ENCODE data around the gene CCDC200. TPM values are rescaled to one million over a fixed set of nuclear protein-coding genes. Genes with fewer than 3 reads are reported as not detected.
A peak's percentile ranks its signal among the peaks of the same experiment; 100 is the strongest.
"Not testable (repeated sequence)": the region's sequence is repeated elsewhere in the genome, so short reads cannot be mapped to it uniquely, and the experiment has no call there.

Gene CCDC200
- total and polyA plus RNA-seq, 2 donors (not counting 1 experiment from before 2014, with no cell fraction given): not detected

DNA sequence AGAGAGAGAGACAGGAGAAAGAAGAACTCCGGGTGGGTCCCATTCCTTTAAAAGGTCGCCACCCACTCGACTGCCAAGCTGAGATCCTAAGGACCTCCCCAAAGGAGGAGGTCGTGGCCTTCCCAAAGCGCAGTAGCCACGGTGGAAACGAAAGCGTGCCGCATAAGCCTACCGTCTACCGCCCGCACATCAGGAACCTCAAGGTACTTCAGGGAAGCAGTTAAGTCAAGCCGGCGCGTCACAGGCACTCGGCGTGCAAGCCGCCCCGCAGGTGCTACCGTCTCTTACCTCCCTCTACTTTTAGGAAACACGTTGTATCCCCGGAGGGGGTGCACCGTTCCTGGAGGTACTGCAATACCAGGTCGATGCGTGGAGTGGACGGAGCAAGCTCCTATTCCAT, 11.2 kb upstream of the CCDC200 start:
- H3K27me3 ChIP-seq (ENCODE audit: control insufficient read depth, insufficient read depth, low read length); H3K79me2 ChIP-seq (ENCODE audit: control insufficient read depth, insufficient read depth, low read length); H4K20me1 ChIP-seq (ENCODE audit: control insufficient read depth, extremely low read depth, insufficient read depth, low read length); H3K4me3 ChIP-seq (replicated peaks in 1 of 4; ENCODE audit: control extremely low read depth in 1 of 4, insufficient read depth in 1 of 4, low read depth in 3 of 4, low read length in 4 of 4); H2AFZ ChIP-seq (ENCODE audit: low read length); H3K36me3 ChIP-seq (ENCODE audit: control insufficient read depth, insufficient read depth, low read length); H3K4me2 ChIP-seq (ENCODE audit: extremely low read depth, insufficient read depth, low read length); DNase-seq (ENCODE audit: low read depth in 2 of 2); H3K4me1 ChIP-seq (ENCODE audit: control insufficient read depth, extremely low read depth, insufficient read depth, low read length); H3K9me3 ChIP-seq (ENCODE audit: control insufficient read depth, insufficient read depth, low read depth, low read length); H3K9ac ChIP-seq (ENCODE audit: insufficient read depth, low read length); H3K27ac ChIP-seq (ENCODE audit: insufficient read depth, low read length): not testable (repeated sequence)

DNA sequence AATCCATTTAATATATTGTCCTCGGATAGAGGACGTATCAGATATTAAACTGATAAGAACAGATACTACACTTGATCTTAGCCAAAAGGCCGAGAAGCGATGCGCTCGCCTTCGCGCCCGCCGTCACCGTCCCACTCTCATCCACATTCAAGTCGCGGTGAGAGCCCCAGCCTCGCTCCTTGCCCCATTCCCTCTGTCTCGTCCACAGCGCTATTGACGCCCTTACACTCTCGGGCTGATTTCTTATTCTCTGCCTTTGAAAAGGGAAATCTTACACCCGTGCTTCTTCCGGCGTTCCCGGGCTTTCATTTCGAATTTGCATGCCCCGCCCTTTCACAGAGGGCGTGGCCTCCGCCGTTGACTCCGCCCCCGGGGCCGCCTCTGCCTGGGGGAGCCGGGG, 5.5 kb upstream of the CCDC200 start, which contains the start of gene RNU2-1:
Gene RNU2-1 (minus strand): TSS at position 101 of the 400 bp plus-strand sequence.
- not testable (repeated sequence) for H3K4me1 ChIP-seq (ENCODE audit: control insufficient read depth, extremely low read depth, insufficient read depth, low read length); H3K9ac ChIP-seq (ENCODE audit: insufficient read depth, low read length); H3K4me3 ChIP-seq (replicated peaks in 1 of 4; ENCODE audit: control extremely low read depth in 1 of 4, insufficient read depth in 1 of 4, low read depth in 3 of 4, low read length in 4 of 4); H4K20me1 ChIP-seq (ENCODE audit: control insufficient read depth, extremely low read depth, insufficient read depth, low read length); H3K79me2 ChIP-seq (ENCODE audit: control insufficient read depth, insufficient read depth, low read length); DNase-seq (ENCODE audit: low read depth in 2 of 2); H3K36me3 ChIP-seq (ENCODE audit: control insufficient read depth, insufficient read depth, low read length); H3K9me3 ChIP-seq (ENCODE audit: control insufficient read depth, insufficient read depth, low read depth, low read length); H2AFZ ChIP-seq (ENCODE audit: low read length); H3K4me2 ChIP-seq (ENCODE audit: extremely low read depth, insufficient read depth, low read length); H3K27ac ChIP-seq (ENCODE audit: insufficient read depth, low read length); H3K27me3 ChIP-seq (ENCODE audit: control insufficient read depth, insufficient read depth, low read length)

DNA sequence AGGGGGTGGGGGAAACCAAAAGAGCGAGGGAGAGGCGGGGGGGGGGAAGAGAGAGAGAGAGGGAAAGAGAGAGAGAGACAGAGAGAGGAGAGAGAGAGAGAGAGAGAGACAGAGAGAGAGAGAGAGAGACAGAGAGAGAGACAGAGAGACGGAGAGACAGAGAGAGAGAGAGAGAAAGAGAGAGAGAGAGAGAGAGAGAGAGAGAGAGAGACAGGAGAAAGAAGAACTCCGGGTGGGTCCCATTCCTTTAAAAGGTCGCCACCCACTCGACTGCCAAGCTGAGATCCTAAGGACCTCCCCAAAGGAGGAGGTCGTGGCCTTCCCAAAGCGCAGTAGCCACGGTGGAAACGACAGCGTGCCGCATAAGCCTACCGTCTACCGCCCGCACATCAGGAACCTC, 4.8 kb upstream of the CCDC200 start:
- not testable (repeated sequence) for H3K9me3 ChIP-seq (ENCODE audit: control insufficient read depth, insufficient read depth, low read depth, low read length); H3K27ac ChIP-seq (ENCODE audit: insufficient read depth, low read length); H2AFZ ChIP-seq (ENCODE audit: low read length); H3K79me2 ChIP-seq (ENCODE audit: control insufficient read depth, insufficient read depth, low read length); H3K9ac ChIP-seq (ENCODE audit: insufficient read depth, low read length); DNase-seq (ENCODE audit: low read depth in 2 of 2); H3K27me3 ChIP-seq (ENCODE audit: control insufficient read depth, insufficient read depth, low read length); H3K4me3 ChIP-seq (replicated peaks in 1 of 4; ENCODE audit: control extremely low read depth in 1 of 4, insufficient read depth in 1 of 4, low read depth in 3 of 4, low read length in 4 of 4); H3K4me2 ChIP-seq (ENCODE audit: extremely low read depth, insufficient read depth, low read length); H3K4me1 ChIP-seq (ENCODE audit: control insufficient read depth, extremely low read depth, insufficient read depth, low read length); H3K36me3 ChIP-seq (ENCODE audit: control insufficient read depth, insufficient read depth, low read length); H4K20me1 ChIP-seq (ENCODE audit: control insufficient read depth, extremely low read depth, insufficient read depth, low read length)

DNA sequence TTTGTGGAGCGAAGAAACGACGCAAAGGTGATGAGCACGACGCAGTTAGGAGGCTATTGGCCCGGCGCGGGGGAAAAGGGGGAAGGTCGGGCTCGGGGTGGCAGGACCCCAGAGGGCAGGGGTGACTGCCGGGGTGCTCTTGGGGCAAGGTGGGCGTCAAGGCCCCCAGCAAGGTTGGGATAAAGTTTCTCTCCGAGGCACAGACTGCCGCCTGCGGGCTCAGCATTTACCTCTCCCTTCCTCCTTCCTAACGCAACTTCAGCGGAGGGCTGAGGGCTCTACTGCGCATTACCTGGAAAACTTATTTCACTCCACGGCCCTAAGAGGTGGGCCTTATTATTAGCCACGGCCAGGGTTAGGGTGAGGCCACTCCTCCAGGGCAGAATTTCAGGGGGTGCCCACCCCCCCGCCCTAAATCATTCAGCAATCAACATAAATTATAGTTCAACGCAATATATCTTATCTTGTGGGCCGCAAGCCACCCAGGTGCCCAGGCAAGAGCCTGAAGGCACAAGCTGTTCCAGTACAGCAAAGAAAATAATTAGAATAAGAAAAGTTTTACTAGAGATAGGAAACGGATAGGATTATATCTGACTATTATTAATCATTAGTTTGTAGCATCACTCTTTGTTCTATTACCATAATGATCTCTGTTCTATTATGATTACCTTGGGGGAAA, 3.7 kb upstream of the CCDC200 start:
- peak overlapping the region; percentile 75 for H3K4me2 ChIP-seq (ENCODE audit: extremely low read depth, insufficient read depth, low read length)
- not testable (repeated sequence) for H3K9ac ChIP-seq (ENCODE audit: insufficient read depth, low read length); H2AFZ ChIP-seq (ENCODE audit: low read length); H3K79me2 ChIP-seq (ENCODE audit: control insufficient read depth, insufficient read depth, low read length); H3K4me1 ChIP-seq (ENCODE audit: control insufficient read depth, extremely low read depth, insufficient read depth, low read length); H3K36me3 ChIP-seq (ENCODE audit: control insufficient read depth, insufficient read depth, low read length); H4K20me1 ChIP-seq (ENCODE audit: control insufficient read depth, extremely low read depth, insufficient read depth, low read length); H3K4me3 ChIP-seq (replicated peaks in 1 of 4; ENCODE audit: control extremely low read depth in 1 of 4, insufficient read depth in 1 of 4, low read depth in 3 of 4, low read length in 4 of 4); H3K9me3 ChIP-seq (ENCODE audit: control insufficient read depth, insufficient read depth, low read depth, low read length); H3K27me3 ChIP-seq (ENCODE audit: control insufficient read depth, insufficient read depth, low read length)
- peak in 1 of 2 donors; percentile 19 for DNase-seq (ENCODE audit: low read depth in 2 of 2)
- peak overlapping the region; percentile 38 for H3K27ac ChIP-seq (ENCODE audit: insufficient read depth, low read length)

DNA sequence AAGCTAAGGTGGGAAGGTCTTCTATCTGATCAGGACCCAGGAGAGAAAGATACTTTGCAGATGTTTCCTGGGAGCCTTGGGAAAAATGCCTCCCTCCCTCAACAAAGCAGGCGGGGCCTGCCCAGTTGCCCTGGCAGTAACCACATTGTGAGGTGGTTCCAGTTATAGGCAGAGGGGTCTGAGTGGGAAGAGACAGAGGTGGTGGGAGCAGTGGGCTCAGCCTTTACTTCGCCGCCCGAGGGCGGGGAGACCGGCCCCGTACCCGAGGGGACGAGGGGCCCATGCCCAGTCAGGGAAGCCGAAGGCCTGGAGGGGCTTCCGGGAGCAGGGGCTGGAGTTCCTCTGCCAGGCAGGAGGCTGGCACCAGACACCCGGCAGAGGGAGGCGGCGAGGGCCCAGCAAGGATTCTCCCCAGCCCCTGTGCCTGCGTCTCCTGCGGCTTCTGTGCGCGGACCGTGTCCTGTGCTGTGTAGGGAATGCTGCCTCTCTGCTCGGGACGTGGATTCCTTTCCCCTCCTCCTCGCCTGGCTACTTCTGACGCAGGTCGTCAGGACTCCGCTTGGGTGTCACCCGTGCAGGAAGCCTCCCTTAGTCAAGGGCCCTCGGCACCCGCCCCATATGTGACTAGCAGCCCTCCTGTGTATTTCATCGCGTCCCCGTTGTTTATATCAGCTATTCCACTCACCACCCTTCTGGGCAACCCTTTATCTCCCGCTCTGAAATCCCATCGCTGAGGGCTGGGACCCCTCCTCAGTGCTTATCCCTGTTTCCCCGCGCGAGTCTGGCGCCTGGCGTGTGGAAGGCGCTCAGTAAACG, 3.0 kb upstream of the CCDC200 start:
- H3K36me3 ChIP-seq (ENCODE audit: control insufficient read depth, insufficient read depth, low read length); H4K20me1 ChIP-seq (ENCODE audit: control insufficient read depth, extremely low read depth, insufficient read depth, low read length); DNase-seq (ENCODE audit: low read depth in 2 of 2); H3K9me3 ChIP-seq (ENCODE audit: control insufficient read depth, insufficient read depth, low read depth, low read length); H3K79me2 ChIP-seq (ENCODE audit: control insufficient read depth, insufficient read depth, low read length); H3K27me3 ChIP-seq (ENCODE audit: control insufficient read depth, insufficient read depth, low read length); H2AFZ ChIP-seq (ENCODE audit: low read length); H3K4me1 ChIP-seq (ENCODE audit: control insufficient read depth, extremely low read depth, insufficient read depth, low read length): not testable (repeated sequence)
- peak overlapping the region in 1 of 4 experiments; percentile 38 for H3K4me3 ChIP-seq (replicated peaks in 1 of 4; ENCODE audit: control extremely low read depth in 1 of 4, insufficient read depth in 1 of 4, low read depth in 3 of 4, low read length in 4 of 4)
- peak overlapping the region; percentile 38 for H3K27ac ChIP-seq (ENCODE audit: insufficient read depth, low read length)
- peak overlapping the region; percentile 75 for H3K4me2 ChIP-seq (ENCODE audit: extremely low read depth, insufficient read depth, low read length)
- H3K9ac ChIP-seq (ENCODE audit: insufficient read depth, low read length): peak overlapping the region; percentile 16
